ENCODE measurements around the gene SH3BGRL3.

GRCh38 chr1:26281971-26282370 lies 2.1 kb downstream of the SH3BGRL3 start:
- TF ChIP-seq CTCF (IDR thresholded peaks at IDR 0.05) (no peak), POLR2A (IDR thresholded peaks at IDR 0.05; ENCODE audit: low read depth) (no peak)

Measured in esophagus muscularis mucosa (tissue), 3 donors.